ENCODE data around the gene NEO1. TPM values are rescaled to one million over a fixed set of nuclear protein-coding genes. Genes with fewer than 3 reads are reported as not detected.

The NEO1 gene
- total RNA-seq, 1 donor from 2014 or later: 26.6 TPM

DNA sequence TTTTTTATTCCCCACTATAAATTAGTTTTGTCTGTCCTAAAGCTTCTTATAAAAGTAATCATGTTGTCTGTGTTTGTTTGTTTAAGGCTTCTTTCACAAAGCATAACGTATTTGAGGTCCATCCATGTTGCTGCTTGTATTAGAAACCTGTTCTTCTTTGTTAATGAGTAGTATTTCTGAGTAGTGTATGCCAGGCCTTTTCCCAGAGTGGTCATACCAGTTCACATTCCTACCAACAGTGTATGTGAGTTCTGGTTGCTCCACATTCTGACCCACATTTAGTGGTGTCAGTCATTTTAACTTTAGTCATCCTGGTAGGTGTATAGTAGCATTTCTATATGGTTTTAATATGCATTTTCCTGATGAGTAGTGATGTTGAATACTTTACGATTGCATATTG lies 98.6 kb downstream of the NEO1 start:
- Histone ChIP-seq H3K4me3 (ENCODE audit: low read depth, low read length) (no peak overlapping the region), H3K27me3 (ENCODE audit: control insufficient read depth, insufficient read depth, low read length) (no peaks in the 10 kb centered on the region), H3K36me3 (ENCODE audit: control insufficient read depth, insufficient read depth, low read length) (no peaks in the 10 kb centered on the region)
- TF ChIP-seq, protein P1, sequence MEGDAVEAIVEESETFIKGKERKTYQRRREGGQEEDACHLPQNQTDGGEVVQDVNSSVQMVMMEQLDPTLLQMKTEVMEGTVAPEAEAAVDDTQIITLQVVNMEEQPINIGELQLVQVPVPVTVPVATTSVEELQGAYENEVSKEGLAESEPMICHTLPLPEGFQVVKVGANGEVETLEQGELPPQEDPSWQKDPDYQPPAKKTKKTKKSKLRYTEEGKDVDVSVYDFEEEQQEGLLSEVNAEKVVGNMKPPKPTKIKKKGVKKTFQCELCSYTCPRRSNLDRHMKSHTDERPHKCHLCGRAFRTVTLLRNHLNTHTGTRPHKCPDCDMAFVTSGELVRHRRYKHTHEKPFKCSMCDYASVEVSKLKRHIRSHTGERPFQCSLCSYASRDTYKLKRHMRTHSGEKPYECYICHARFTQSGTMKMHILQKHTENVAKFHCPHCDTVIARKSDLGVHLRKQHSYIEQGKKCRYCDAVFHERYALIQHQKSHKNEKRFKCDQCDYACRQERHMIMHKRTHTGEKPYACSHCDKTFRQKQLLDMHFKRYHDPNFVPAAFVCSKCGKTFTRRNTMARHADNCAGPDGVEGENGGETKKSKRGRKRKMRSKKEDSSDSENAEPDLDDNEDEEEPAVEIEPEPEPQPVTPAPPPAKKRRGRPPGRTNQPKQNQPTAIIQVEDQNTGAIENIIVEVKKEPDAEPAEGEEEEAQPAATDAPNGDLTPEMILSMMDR (IDR thresholded peaks at IDR 0.05; ENCODE audit: insufficient read depth, low read length, poor library complexity, severe bottlenecking): no peak
- DNase-seq (ENCODE audit: low read depth): no peak

DNA sequence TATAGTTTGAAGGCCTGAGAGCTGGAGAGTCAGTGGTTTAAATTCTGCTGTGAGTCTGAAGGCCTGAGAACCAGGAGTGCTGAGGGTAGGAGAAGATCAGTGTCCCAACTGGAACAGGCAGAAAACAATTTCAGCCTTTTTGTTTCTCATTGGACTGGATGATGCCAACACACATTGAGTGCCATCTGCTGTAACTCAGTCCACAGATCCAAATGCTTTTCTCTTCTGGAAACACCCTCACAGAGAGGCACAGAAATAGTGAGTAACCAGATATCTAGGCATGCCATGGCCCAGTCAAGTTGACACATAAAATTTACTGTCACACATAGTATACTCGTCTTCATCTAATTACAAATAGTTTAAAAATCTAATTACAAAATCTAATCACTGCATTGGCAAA lies 100.8 kb downstream of the NEO1 start:
- Histone ChIP-seq H3K36me3 (ENCODE audit: control insufficient read depth, insufficient read depth, low read length) (no peaks in the 10 kb centered on the region), H3K4me3 (ENCODE audit: low read depth, low read length) (no peak overlapping the region), H3K27me3 (ENCODE audit: control insufficient read depth, insufficient read depth, low read length) (no peaks in the 10 kb centered on the region)
- DNase-seq (ENCODE audit: low read depth): no peak
- TF ChIP-seq, protein P1 (IDR thresholded peaks at IDR 0.05; ENCODE audit: insufficient read depth, low read length, poor library complexity, severe bottlenecking): no peak

- no peaks in the 10 kb centered on the region for H3K36me3 ChIP-seq (ENCODE audit: control insufficient read depth, insufficient read depth, low read length)
Measured at GRCh38 chr15:73153447-73153846, 101.2 kb downstream of the NEO1 start.

GRCh38 chr15:73156431-73157191 lies 104.3 kb downstream of the NEO1 start:
- Histone ChIP-seq H3K4me3 (ENCODE audit: low read depth, low read length) (no peak overlapping the region), H3K36me3 (ENCODE audit: control insufficient read depth, insufficient read depth, low read length) (no peaks in the 10 kb centered on the region), H3K27me3 (ENCODE audit: control insufficient read depth, insufficient read depth, low read length) (no peaks in the 10 kb centered on the region)
- TF ChIP-seq, protein P1 (IDR thresholded peaks at IDR 0.05; ENCODE audit: insufficient read depth, low read length, poor library complexity, severe bottlenecking): no peak
- DNase-seq (ENCODE audit: low read depth): no peak

More at GRCh38 chr15:73153447-73153846, 101.2 kb downstream of the NEO1 start:
- no peaks in the 10 kb centered on the region for H3K27me3 ChIP-seq (ENCODE audit: control insufficient read depth, insufficient read depth, low read length)
- no peak overlapping the region for H3K4me3 ChIP-seq (ENCODE audit: low read depth, low read length)
- DNase-seq (ENCODE audit: low read depth): no peak
- TF ChIP-seq, protein P1 (IDR thresholded peaks at IDR 0.05; ENCODE audit: insufficient read depth, low read length, poor library complexity, severe bottlenecking): no peak

DNA sequence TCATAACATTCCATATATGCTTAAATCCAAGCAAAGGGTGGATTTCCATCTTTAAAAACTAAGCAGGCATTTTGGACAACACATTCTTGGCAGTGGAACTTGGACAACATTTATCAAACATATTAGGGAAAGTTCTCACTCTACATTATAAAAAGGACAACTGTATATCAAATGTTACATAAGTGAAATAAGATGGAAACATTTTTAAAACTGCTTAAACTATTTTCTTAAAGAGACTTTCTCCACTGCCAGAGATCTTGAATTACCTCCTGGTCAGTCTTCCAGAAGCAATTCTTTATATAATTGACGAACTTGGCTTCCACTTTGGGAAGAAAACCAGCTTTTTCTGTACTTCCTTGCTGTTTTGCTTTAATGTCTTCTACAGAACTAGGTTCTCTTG lies 109.3 kb downstream of the NEO1 start:
- H3K4me3 ChIP-seq (ENCODE audit: low read depth, low read length): no peak overlapping the region
- no peak for DNase-seq (ENCODE audit: low read depth)
- H3K27me3 ChIP-seq (ENCODE audit: control insufficient read depth, insufficient read depth, low read length): no peaks in the 10 kb centered on the region
- no peaks in the 10 kb centered on the region for H3K36me3 ChIP-seq (ENCODE audit: control insufficient read depth, insufficient read depth, low read length)
- TF ChIP-seq, protein P1 (IDR thresholded peaks at IDR 0.05; ENCODE audit: insufficient read depth, low read length, poor library complexity, severe bottlenecking): no peak

DNA sequence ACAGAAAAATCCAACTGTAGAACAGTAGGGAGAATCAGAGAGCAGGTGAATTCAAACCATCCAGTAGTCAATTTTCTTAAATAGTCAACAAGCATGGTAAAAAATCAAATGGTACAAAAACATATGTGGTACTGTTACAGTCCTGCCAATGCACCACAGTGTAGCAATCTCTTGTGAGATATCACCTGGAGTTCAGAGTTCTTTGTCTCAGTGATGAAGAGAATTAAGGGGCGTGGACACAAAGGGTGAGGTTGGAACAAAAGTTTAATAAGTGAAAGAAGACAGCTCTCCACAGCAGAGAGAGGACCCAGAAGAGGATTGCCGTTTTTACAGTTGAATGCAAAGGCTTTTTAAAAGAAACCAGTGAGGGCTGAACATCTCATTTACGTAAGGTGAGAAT lies 113.2 kb downstream of the NEO1 start:
- DNase-seq (ENCODE audit: low read depth): no peak
- H3K4me3 ChIP-seq (ENCODE audit: low read depth, low read length): no peak overlapping the region
- no peaks in the 10 kb centered on the region for H3K27me3 ChIP-seq (ENCODE audit: control insufficient read depth, insufficient read depth, low read length)
- no peaks in the 10 kb centered on the region for H3K36me3 ChIP-seq (ENCODE audit: control insufficient read depth, insufficient read depth, low read length)
- TF ChIP-seq, protein P1 (IDR thresholded peaks at IDR 0.05; ENCODE audit: insufficient read depth, low read length, poor library complexity, severe bottlenecking): no peak
